NB4 (cell line): ENCODE data around the gene SLC25A15.

Source experiments
- DNase-seq: peaks from one replicate; pipeline ENCODE4 v3.0.0; 2010; ENCODE audit warnings: low read depth
- H3K4me3 ChIP-seq: one replicate; pipeline ENCODE4 v1.5.1; 2011; ENCODE audit warnings: mild to moderate bottlenecking, low read depth, low read length, moderate library complexity
- MYC ChIP-seq: IDR thresholded peaks from 2 replicates; pipeline ENCODE4 v1.6.1; 2011; ENCODE audit warnings: low read depth, low read length
- POLR2A ChIP-seq: IDR thresholded peaks from 2 replicates; pipeline ENCODE4 v1.6.1; 2011; ENCODE audit warnings: mild to moderate bottlenecking; ENCODE audit not compliant: insufficient read length; ENCODE audit errors: extremely low read depth
- TF ChIP-seq, protein P1 (sequence below): IDR thresholded peaks from 2 replicates; pipeline ENCODE4 v1.6.1; 2011; ENCODE audit warnings: low read depth, low read length
- TF ChIP-seq, protein P2 (sequence below): IDR thresholded peaks from one replicate; pipeline ENCODE4 v1.5.1; 2012; ENCODE audit warnings: low read depth, low read length

The SLC25A15 gene

DNA sequence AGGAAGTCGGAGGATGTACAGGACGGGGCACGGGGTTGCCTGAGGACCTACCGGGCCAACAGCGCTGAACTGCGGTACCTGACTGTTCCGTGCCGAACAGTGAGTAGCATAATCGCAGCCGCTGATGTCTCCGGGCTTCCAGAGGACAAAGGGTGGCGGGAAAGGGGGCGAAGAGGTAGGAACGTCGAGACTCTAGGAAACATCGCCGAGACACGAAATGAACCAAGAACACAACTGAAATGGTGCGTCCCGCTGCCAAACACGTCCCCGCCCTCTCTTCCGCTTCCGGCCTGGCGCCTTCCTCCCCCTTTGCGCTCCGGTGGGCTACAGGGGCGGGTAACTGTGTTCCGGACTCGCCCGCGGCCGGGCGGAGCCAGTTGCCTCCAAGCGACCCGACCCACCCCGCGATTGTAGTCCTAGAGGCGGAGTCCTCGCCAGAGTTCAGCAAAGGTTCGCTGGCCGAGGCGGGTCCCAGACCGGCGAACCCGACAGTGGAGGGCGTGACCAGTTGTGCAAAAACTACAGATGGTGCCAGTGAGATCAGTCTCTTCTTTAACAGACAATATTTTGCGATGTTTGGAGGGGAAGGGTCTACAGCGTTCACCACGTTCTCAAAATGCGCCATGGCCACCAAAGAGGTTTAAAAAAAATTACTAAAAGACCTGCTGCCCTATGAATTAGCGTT lies 18.3 kb upstream of the SLC25A15 start, which contains the start of gene MRPS31:
Gene MRPS31 (minus strand): TSS at position 257 of the 685 bp plus-strand sequence. CDS start 54 bp downstream, at position 203.
- peak; percentile 98 for DNase-seq
- TF ChIP-seq, protein P1, sequence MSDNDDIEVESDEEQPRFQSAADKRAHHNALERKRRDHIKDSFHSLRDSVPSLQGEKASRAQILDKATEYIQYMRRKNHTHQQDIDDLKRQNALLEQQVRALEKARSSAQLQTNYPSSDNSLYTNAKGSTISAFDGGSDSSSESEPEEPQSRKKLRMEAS, result peak; percentile 74; the same call in 1 of the 2 replicates
- TF ChIP-seq POLR2A, result peak; percentile 97
- TF ChIP-seq, protein P2, sequence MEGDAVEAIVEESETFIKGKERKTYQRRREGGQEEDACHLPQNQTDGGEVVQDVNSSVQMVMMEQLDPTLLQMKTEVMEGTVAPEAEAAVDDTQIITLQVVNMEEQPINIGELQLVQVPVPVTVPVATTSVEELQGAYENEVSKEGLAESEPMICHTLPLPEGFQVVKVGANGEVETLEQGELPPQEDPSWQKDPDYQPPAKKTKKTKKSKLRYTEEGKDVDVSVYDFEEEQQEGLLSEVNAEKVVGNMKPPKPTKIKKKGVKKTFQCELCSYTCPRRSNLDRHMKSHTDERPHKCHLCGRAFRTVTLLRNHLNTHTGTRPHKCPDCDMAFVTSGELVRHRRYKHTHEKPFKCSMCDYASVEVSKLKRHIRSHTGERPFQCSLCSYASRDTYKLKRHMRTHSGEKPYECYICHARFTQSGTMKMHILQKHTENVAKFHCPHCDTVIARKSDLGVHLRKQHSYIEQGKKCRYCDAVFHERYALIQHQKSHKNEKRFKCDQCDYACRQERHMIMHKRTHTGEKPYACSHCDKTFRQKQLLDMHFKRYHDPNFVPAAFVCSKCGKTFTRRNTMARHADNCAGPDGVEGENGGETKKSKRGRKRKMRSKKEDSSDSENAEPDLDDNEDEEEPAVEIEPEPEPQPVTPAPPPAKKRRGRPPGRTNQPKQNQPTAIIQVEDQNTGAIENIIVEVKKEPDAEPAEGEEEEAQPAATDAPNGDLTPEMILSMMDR, result no peak
- TF ChIP-seq MYC, result peak; percentile 78
- H3K4me3 ChIP-seq, result peak within 1 kb of the TSS; percentile 82

DNA sequence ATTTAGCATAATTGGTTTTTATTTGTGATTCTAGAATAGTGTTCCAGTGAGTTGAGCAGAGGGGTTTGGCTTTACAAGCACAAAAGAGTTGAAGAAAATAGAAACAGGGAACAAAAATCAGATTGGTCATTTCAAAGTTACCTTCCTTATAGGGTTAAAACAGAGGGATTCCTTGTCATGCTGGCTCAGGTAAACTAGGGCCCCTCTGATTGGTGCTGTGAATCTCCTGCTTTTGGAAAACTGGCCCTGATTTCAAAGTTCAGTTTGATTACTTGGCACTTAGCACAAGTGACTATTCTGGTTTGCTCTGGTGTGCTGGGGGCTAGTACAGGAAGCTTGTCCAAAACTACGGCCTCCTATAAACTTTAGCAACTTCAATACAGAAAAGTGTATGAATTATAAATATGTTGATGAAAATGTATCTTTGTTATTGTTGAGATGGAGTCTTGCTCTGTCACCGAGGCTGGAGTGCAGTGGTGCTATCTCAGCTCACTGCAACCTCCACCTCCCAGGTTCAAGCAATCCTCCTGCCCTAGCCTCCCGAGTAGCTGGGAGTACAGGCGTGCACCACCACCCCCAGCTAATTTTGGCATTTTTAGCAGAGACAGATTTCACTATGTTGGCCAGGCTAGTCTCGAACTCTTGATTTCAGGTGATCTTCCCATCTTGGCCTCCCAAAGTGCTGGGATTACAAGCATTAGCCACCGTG lies 16.5 kb upstream of the SLC25A15 start:
- TF ChIP-seq, protein P2, result no peak
- TF ChIP-seq POLR2A (no peak), MYC (no peak)
- TF ChIP-seq, protein P1, result no peak
- DNase-seq, result no peak
- H3K4me3 ChIP-seq, result no peak overlapping the region

DNA sequence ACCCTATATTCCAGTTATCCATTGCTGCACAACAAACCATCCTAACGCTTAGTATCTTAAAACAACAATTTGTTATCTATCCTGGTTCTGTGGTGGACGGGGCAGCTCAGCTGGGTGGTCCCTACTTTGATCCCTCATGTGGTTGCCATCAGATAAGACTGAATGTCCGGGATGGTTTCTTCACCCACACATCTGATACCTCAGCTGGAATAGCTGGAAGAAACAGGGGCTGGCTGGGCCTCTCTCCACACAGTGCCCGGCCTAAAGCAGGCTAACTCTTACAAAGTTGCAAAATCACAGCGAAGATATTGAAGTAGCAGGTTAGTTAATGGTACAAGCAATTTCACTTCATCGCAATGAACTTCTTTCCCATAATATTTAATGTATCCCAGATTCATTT lies 14.7 kb upstream of the SLC25A15 start:
- TF ChIP-seq MYC (no peak), POLR2A (no peak)
- TF ChIP-seq, protein P2, result no peak
- TF ChIP-seq, protein P1, result no peak
- no peak overlapping the region for H3K4me3 ChIP-seq
- DNase-seq, result no peak

DNA sequence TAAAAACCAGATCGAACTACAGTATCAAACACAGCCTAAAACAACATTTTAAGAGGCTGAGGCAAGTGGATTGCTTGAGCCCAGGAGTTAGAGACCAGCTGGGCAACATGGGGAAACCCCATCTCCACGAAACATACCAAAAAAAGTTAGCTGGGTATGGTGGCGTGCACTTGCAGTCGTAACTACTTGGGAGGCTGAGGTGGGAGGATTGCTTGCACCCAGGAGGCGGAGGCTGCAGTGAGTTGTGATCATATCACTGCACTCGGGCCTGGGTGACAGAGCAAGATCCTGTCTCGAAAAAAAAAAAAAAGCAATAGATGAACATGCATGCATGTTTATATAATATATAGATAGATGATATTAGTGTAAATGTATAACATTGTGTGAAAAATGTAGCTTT lies 13.2 kb upstream of the SLC25A15 start:
- no peak overlapping the region for H3K4me3 ChIP-seq
- no peak for DNase-seq
- TF ChIP-seq POLR2A, result no peak

DNA sequence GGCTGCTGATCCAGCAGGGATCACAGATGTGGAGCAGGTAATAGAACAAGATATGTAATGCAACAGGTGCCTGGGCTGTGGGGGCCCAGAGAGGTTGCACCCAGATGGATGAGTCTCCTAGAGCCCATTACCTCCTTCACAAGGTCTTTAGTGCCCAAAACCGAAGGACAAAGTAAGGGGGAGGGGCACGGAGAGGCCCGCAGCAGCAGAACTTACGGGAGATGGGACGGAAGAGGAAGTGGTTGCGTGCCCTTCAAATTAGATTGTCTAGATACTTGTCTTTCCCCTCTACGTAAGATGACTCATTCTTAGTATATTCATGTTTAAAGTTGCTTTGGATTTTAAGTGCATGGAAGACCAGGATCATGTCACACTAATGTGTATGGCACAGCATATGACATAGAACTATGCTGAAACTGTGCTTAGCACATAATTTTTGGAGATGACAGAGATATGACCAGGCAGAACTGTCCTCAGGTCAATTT lies 12.7 kb upstream of the SLC25A15 start:
- TF ChIP-seq POLR2A, result no peak
- TF ChIP-seq, protein P2, result no peak
- TF ChIP-seq MYC, result 0 out of 2 replicates have a peak, but pooled peaks have one; percentile 28
- TF ChIP-seq, protein P1, result peak; percentile 13; the same call in 1 of the 2 replicates
- peak; percentile 92 for DNase-seq
- H3K4me3 ChIP-seq, result peak overlapping the region; percentile 38
